GM21825 (cell line): ENCODE results near the gene SPINK6.

Experiments used
- ATAC-seq: cut with Tn5 transposase; IDR thresholded peaks from one replicate; pipeline ENCODE4 v1.9.1; 2021; ENCODE audit warnings: mild to moderate bottlenecking, moderate library complexity; ENCODE audit not compliant: unreplicated experiment

The SPINK6 gene

GRCh38 chr5:148221508-148221907, 18.7 kb downstream of the SPINK6 start:
- no peak for ATAC-seq

DNA sequence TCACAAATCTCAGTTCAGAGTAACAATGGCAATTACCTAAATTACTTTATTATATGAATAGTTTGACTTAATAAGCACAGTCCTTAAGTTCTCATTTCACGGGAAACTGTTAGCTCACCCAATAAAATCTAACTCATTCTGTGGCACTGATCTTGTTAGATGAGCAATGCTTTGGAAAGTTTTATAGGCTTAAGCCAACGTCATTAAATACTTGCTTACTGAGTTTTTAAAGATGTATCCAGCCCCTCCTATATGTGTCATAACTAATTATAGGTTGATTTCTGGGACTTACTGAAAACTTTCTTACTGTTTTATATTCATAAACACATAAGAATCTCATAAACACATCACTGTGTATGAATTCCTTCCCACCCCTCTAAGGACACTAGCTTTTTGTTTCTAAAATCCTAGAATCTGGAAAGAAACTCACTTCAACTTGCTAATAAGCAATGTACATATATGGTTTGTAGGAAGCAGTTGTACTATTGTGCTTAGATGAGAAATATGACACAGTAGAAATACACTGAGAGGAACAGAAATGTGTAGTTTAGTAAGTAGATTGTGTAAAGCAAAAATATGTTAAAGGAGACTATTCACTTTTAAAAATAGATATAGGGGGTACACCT, 21.4 kb downstream of the SPINK6 start:
- no peak for ATAC-seq

DNA sequence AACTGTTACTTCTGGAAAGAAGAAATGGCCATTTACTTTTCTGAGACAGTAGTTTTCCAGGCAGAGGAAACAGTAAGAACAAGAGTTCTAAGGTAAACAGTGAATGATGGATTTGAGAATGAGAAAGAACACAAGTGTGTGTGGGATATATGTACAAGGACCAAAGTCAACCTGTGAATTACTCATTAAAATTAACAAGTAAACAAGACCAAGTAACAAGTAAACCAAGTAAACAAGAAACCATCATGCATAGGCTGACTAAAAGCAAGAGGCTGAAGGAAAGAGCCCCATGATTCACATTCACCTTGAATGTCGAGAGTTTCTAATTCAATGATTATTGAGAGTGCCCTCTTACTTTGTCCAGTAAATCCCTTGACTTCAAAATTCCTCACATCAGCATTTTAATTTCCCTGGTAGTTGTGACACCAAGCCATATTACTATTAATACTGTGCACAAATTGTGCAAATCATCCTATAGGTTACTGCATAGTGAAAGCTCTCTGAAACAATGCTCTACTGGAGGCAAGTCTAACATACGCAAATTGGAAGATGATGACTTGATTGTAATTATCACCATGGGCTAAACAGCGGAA, 25.6 kb downstream of the SPINK6 start:
- ATAC-seq, result no peak

GRCh38 chr5:148229840-148230239, 27.0 kb downstream of the SPINK6 start:
- ATAC-seq, result no peak

DNA sequence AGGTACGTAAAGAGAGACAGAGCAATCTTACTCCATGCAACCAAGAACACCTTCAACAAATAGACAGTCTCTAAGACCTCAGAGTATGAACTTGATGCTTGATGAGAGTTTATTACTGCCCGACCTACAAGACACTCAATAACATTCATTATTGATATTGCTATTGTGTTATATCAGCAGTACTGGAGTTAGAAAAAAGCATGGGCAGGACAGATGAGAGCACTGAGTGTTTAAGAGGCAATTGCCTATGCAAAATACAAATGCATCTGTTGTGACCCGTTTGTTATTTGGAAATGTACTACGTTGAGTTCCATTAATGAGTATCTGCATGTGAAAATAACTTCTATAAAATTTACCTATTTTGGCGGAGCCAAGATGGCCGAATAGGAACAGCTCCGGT, 27.4 kb downstream of the SPINK6 start:
- ATAC-seq, result no peak

- ATAC-seq, result no peak
Observed at GRCh38 chr5:148237785-148238417, 35.1 kb downstream of the SPINK6 start.

GRCh38 chr5:148238418-148238794, 35.6 kb downstream of the SPINK6 start, which contains the start of gene MARCOL:
MARCOL (plus strand) TSS chr5:148238525; CDS start chr5:148238598, 73 bp downstream.
- ATAC-seq, result no peak

DNA sequence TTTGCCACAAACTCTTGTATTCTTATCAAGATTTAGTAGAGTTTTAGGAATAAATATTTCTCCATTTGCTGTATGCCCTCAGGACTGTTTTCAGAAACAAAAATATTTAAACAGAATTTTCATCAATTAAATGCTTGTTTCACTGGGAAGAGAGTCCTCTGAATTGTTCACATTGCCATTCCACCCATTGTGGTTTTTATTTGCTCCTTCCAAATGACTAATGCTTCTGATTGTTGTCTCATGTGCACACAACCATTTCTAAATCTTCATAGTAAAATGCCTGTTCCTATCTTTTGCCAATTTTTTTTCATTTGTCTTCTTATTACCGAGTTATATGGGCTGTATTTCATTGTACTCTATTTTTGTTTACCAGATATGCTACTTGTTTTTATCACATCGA, 46.1 kb downstream of the SPINK6 start:
- no peak for ATAC-seq

GRCh38 chr5:148255456-148255855, 52.6 kb downstream of the SPINK6 start:
- ATAC-seq, result no peak

DNA sequence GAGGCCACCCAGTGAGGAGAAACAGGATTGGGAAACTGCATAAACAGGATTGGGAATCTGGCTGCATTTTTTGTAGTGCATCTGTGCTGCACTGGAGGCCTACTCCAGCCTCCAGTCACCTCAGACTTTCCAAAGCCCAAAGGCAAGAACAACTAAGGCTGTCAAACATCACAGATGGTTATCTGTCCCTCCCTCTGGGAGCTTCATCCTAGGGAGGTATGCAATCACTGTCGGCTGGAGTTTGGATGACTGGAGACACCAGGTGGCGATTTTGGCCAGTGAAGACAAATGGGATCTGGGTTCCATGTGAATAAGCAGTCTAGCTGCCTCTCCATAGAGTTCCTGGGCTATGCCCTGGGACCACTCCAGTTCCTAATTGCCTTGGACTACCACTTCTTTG, 56.4 kb downstream of the SPINK6 start:
- no peak for ATAC-seq

DNA sequence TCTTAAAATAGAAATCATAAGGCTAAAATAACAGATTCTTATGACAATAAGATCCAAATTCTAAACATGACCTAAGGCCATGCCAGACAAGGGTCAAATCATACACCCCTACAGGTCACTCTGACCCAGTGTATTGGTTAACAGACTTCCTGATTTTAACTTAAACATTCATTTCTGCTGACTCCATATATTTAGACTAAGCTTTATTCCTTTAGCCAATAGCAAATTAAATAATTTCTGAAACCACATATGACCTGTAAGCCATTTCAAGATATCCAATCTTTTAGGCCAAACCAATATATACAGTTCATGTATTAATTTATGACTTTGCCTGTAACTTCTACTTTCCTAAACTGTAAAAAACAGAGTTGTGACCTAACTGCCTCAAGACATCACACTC, 58.4 kb downstream of the SPINK6 start:
- no peak for ATAC-seq
